Measurements from ENCODE around the gene PSMB2.

DNA sequence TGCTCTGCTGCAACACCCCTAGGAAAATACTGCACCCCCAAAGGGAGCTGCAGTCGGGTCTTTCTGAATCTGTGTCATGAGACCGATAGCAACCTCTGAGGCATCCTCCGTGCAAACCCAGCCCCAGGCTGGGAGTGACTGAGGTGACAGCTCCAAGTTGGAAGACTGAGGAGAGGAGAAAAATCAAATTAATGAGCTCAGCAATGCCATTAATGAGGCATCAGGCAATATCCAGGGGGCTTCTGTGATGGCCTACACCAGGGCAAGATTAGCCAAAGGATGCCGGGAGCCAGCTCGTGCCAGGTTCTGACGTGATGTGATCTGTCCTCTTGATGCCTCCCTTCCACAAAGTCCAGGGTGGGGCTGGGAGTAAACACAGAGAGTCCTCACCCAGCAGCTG, 30.8 kb upstream of the PSMB2 start:
- no peak for TF ChIP-seq EP300 (conservative IDR thresholded peaks at IDR 0.05; ENCODE audit: poor library complexity, severe bottlenecking)
- no peak for TF ChIP-seq MXI1 (conservative IDR thresholded peaks at IDR 0.05; ENCODE audit: poor library complexity, severe bottlenecking)
- no peak for TF ChIP-seq CTCF (IDR thresholded peaks at IDR 0.05; ENCODE audit: poor library complexity, severe bottlenecking)
- no peak for TF ChIP-seq REST (IDR thresholded peaks at IDR 0.05; ENCODE audit: borderline replicate concordance)
- TF ChIP-seq EZH2 (IDR thresholded peaks at IDR 0.05; ENCODE audit: borderline replicate concordance, insufficient read depth, low read length, poor library complexity, severe bottlenecking), result no peak
- no peak for TF ChIP-seq RAD21 (conservative IDR thresholded peaks at IDR 0.05)
- TF ChIP-seq SMC3 (conservative IDR thresholded peaks at IDR 0.05; ENCODE audit: poor library complexity), result no peak

Data from neural cell (in vitro differentiated cells).